K562 (cell line): ENCODE measurements around the gene CELSR2. TPM values are rescaled to one million over a fixed set of nuclear protein-coding genes. Genes with fewer than 3 reads are reported as not detected.
A peak's percentile ranks its signal among the peaks of the same experiment; 100 is the strongest.

ENCODE experiments used
- ARID4B ChIP-seq: sonication (generic); formaldehyde crosslinking; IDR thresholded peaks from 2 replicates; pipeline ENCODE4 v1.8.0; 2022; ENCODE audit warnings: mild to moderate bottlenecking, missing genetic modification reagents
- ATF7 ChIP-seq: fragments of 450-650 bp; IDR thresholded peaks from 2 replicates; pipeline ENCODE4 v1.7.1; 2014; ENCODE audit warnings: mild to moderate bottlenecking, moderate library complexity
- CTCF ChIP-seq, 3 experiments: IDR thresholded peaks in 2 of 3; conservative IDR thresholded peaks in 1 of 3; 2 replicates each; pipeline ENCODE4 v1.5.1; 2011 to 2012; ENCODE audit warnings: low read length in 3 of 3, mild to moderate bottlenecking in 3 of 3, control low read depth in 2 of 3, improper control_type of control experiment in 1 of 3, inconsistent platforms in 1 of 3, low read depth in 1 of 3, mixed read lengths in 1 of 3, moderate library complexity in 1 of 3; ENCODE audit not compliant: insufficient read depth in 2 of 3
- EZH2 ChIP-seq: IDR thresholded peaks from 2 replicates; pipeline ENCODE4 v1.6.1; 2012; ENCODE audit warnings: low read depth, mild to moderate bottlenecking, inconsistent platforms, low read length, borderline replicate concordance
- KDM1A ChIP-seq, 2 experiments: fragments of 450-650 bp; IDR thresholded peaks; 2 replicates each; pipeline ENCODE4 v1.6.1; 2016; ENCODE audit warnings: mild to moderate bottlenecking in 2 of 2
- KDM5B ChIP-seq: fragments of 200-600 bp; sonication (generic); IDR thresholded peaks from 2 replicates; pipeline ENCODE4 v1.6.1; 2012; ENCODE audit warnings: low read depth, mild to moderate bottlenecking, moderate library complexity, low read length, control low read depth, inconsistent platforms; ENCODE audit not compliant: insufficient replicate concordance
- NR4A1 ChIP-seq, 2 experiments: fragments of 250-450 bp in 1 of 2; fragments of 450-650 bp in 1 of 2; sonication (Bioruptor Pico) in 1 of 2; IDR thresholded peaks; 2 replicates each; pipeline versions ENCODE4 v1.4.0 to v1.6.1; 2016 to 2020; ENCODE audit warnings: mild to moderate bottlenecking in 2 of 2, missing compliant biosample characterization in 1 of 2, missing genetic modification characterization in 1 of 2, moderate library complexity in 1 of 2
- RFX5 ChIP-seq: IDR thresholded peaks from 2 replicates; pipeline ENCODE4 v1.6.1; 2011; ENCODE audit warnings: low read depth, mild to moderate bottlenecking, improper control_type of control experiment, low read length
- ZNF507 ChIP-seq: conservative IDR thresholded peaks from 2 replicates; pipeline ENCODE4 v1.6.1; 2017; ENCODE audit warnings: missing genetic modification characterization, missing compliant biosample characterization
- polyA plus RNA-seq, 8 experiments: library from polyadenylated mRNA; depleted of rRNA in 4 of 8; stranded (reverse) in 5 of 8; unstranded in 3 of 8; fragments of >200 nt; fragmentation: Nextera tagmentation in 2 of 8; fragmentation: Illumina TruSeq in 1 of 8; extraction: Ambion mirVana in 2 of 8; extraction: Trizol in 1 of 8; gene quantifications; 2 replicates each; pipeline versions ENCODE4 v1.2.1 to v1.2.3, GENCODE V29; 2011 to 2014; ENCODE audit warnings: inconsistent platforms in 1 of 8, missing spikeins in 1 of 8
- total RNA-seq, 7 experiments: library from RNA; depleted of rRNA in 6 of 7; stranded (reverse); fragments of >200 nt in 6 of 7; fragmentation: Illumina TruSeq in 2 of 7; extraction: Trizol in 2 of 7; gene quantifications; 2 replicates each; pipeline versions ENCODE4 v1.2.1 to v1.2.3, GENCODE V29; 2011 to 2021; ENCODE audit warnings: low replicate concordance in 1 of 7
- TF ChIP-seq, protein P1 (sequence below): fragments of 250-450 bp; sonication (Bioruptor Pico); IDR thresholded peaks from 2 replicates; pipeline ENCODE4 v1.8.0; 2022; ENCODE audit warnings: moderate library complexity, mild to moderate bottlenecking, inconsistent platforms
- TF ChIP-seq, protein P2 (sequence below): sonication (generic); formaldehyde crosslinking; IDR thresholded peaks from 2 replicates; pipeline ENCODE4 v1.8.1; 2023; ENCODE audit warnings: mild to moderate bottlenecking, missing genetic modification reagents

The CELSR2 gene
- total and polyA plus RNA-seq, 9 of the 15 experiments (the other 6 are each of a cell fraction or from before 2014, with no cell fraction given) = 0.31 to 21.9 (median 4.2) TPM

- TF ChIP-seq, protein P1, sequence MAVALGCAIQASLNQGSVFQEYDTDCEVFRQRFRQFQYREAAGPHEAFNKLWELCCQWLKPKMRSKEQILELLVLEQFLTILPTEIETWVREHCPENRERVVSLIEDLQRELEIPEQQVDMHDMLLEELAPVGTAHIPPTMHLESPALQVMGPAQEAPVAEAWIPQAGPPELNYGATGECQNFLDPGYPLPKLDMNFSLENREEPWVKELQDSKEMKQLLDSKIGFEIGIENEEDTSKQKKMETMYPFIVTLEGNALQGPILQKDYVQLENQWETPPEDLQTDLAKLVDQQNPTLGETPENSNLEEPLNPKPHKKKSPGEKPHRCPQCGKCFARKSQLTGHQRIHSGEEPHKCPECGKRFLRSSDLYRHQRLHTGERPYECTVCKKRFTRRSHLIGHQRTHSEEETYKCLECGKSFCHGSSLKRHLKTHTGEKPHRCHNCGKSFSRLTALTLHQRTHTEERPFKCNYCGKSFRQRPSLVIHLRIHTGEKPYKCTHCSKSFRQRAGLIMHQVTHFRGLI = no peak
- no peak for TF ChIP-seq RFX5
- TF ChIP-seq ARID4B (CRISPR knock-in tag) = peak; percentile 42; the same call in 1 of the 2 replicates
- TF ChIP-seq ZNF507 (tag) = no peak
- no peak for TF ChIP-seq KDM1A (IDR thresholded peaks at IDR 0.05)
- TF ChIP-seq, protein P2, sequence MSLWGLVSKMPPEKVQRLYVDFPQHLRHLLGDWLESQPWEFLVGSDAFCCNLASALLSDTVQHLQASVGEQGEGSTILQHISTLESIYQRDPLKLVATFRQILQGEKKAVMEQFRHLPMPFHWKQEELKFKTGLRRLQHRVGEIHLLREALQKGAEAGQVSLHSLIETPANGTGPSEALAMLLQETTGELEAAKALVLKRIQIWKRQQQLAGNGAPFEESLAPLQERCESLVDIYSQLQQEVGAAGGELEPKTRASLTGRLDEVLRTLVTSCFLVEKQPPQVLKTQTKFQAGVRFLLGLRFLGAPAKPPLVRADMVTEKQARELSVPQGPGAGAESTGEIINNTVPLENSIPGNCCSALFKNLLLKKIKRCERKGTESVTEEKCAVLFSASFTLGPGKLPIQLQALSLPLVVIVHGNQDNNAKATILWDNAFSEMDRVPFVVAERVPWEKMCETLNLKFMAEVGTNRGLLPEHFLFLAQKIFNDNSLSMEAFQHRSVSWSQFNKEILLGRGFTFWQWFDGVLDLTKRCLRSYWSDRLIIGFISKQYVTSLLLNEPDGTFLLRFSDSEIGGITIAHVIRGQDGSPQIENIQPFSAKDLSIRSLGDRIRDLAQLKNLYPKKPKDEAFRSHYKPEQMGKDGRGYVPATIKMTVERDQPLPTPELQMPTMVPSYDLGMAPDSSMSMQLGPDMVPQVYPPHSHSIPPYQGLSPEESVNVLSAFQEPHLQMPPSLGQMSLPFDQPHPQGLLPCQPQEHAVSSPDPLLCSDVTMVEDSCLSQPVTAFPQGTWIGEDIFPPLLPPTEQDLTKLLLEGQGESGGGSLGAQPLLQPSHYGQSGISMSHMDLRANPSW (CRISPR knock-in tag) = 0 out of 2 replicates have a peak, but pooled peaks have one; percentile 69
- TF ChIP-seq ATF7 = 0 out of 2 replicates have a peak, but pooled peaks have one; percentile 31
- peak; percentile 0 for TF ChIP-seq KDM5B
- TF ChIP-seq CTCF (IDR thresholded peaks at IDR 0.05 in 2 of 3, conservative IDR thresholded peaks at IDR 0.05 in 1 of 3; ENCODE audit: insufficient read depth in 2 of 3, low read depth in 1 of 3, low read length in 3 of 3) = peak; percentile 19 to 38 (median 31); a peak in 4 of 6 replicates
- no peak for TF ChIP-seq NR4A1 (CRISPR knock-in tag; IDR thresholded peaks at IDR 0.05)
- 0 out of 2 replicates have a peak, but pooled peaks have one; percentile 21 for TF ChIP-seq NR4A1 (tag; IDR thresholded peaks at IDR 0.05)
- TF ChIP-seq EZH2 = no peak
Measured at GRCh38 chr1:109248797-109249629, at the start of gene CELSR2 (continued).
